PC-3 (cell line): ENCODE data around the gene DPH5. TPM values are rescaled to one million over a fixed set of nuclear protein-coding genes. Genes with fewer than 3 reads are reported as not detected.

Experiments used
- ATAC-seq: fragments of 200-7000 bp; cut with Tn5 transposase; 2 replicates; pipeline ENCODE4 v1.9.1; 2020; ENCODE audit warnings: mild to moderate bottlenecking, moderate library complexity
- BruUV-seq: library from RNA; stranded (reverse); fragments of 400-500 nt; replicated peaks from 2 replicates; lab custom pipeline; 2021; lab: Mats Ljungman, UMichigan
- CTCF ChIA-PET: fragments of 300-600 bp; sonication (Branson Sonifier 250); formaldehyde crosslinking; loops from one replicate; lab custom pipeline; 2022; ENCODE audit warnings: antibody characterized with exemption; lab: Charles Lee
- POLR2A ChIA-PET: fragments of 300-600 bp; sonication (Branson Sonifier 250); formaldehyde crosslinking; loops from one replicate; lab custom pipeline; 2022; ENCODE audit warnings: antibody characterized with exemption; ENCODE audit not compliant: unreplicated experiment; lab: Charles Lee
- DNase-seq: peaks from one replicate; pipeline ENCODE4 v3.0.0-alpha.2; 2015
- H2AFZ ChIP-seq: fragments of 300-600 bp; sonication (generic); 2 replicates; pipeline ENCODE4 v1.6.0; 2016; ENCODE audit warnings: antibody characterized with exemption, low read length
- H3F3A ChIP-seq: fragments of 300-600 bp; sonication (generic); one replicate; pipeline ENCODE4 v1.6.0; 2017; ENCODE audit warnings: antibody characterized with exemption, low read length, control low read depth, mild to moderate bottlenecking; ENCODE audit not compliant: unreplicated experiment
- H3K27ac ChIP-seq: fragments of 300-600 bp; sonication (generic); 2 replicates; pipeline ENCODE4 v1.5.1; 2016; ENCODE audit warnings: mild to moderate bottlenecking, low read length
- H3K27me3 ChIP-seq: fragments of 300-600 bp; sonication (generic); 2 replicates; pipeline ENCODE4 v1.6.1; 2016; ENCODE audit warnings: low read length, mixed read lengths
- H3K36me3 ChIP-seq: fragments of 300-600 bp; sonication (generic); 2 replicates; pipeline ENCODE4 v1.6.1; 2016; ENCODE audit warnings: low read depth, mixed run types, low read length, mixed read lengths
- H3K4me1 ChIP-seq: fragments of 300-600 bp; sonication (generic); 2 replicates; pipeline ENCODE4 v1.5.1; 2016; ENCODE audit warnings: low read length; ENCODE audit not compliant: insufficient read depth
- H3K4me2 ChIP-seq: fragments of 300-600 bp; sonication (generic); 2 replicates; pipeline ENCODE4 v1.6.0; 2016; ENCODE audit warnings: low read length
- H3K4me3 ChIP-seq: fragments of 300-600 bp; sonication (generic); 2 replicates; pipeline ENCODE4 v1.5.1; 2016; ENCODE audit warnings: mild to moderate bottlenecking, low read length, mixed read lengths
- H3K79me2 ChIP-seq: fragments of 300-600 bp; sonication (generic); 2 replicates; pipeline ENCODE4 v1.6.1; 2017; ENCODE audit warnings: low read length, mixed read lengths
- H3K9ac ChIP-seq: fragments of 300-600 bp; sonication (generic); 2 replicates; pipeline ENCODE4 v1.6.0; 2016; ENCODE audit warnings: mild to moderate bottlenecking, low read length
- H3K9me2 ChIP-seq: fragments of 300-600 bp; sonication (generic); replicated peaks from 2 replicates; pipeline ENCODE4 v1.6.1; 2016; ENCODE audit warnings: mixed run types, low read length, mixed read lengths
- H3K9me3 ChIP-seq: fragments of 300-600 bp; sonication (generic); 2 replicates; pipeline ENCODE4 v1.6.1; 2016; ENCODE audit warnings: low read length, mixed read lengths
- H4K20me1 ChIP-seq: fragments of 300-600 bp; sonication (generic); 2 replicates; pipeline ENCODE4 v1.6.1; 2016; ENCODE audit warnings: low read length, mixed read lengths
- EZH2 ChIP-seq: fragments of 300-600 bp; sonication (generic); IDR thresholded peaks from one replicate; pipeline ENCODE4 v1.6.1; 2017; ENCODE audit warnings: antibody characterized with exemption, mild to moderate bottlenecking, low read length; ENCODE audit not compliant: unreplicated experiment
- EZH2phosphoT487 ChIP-seq: fragments of 300-600 bp; sonication (generic); IDR thresholded peaks from 2 replicates; pipeline ENCODE4 v1.6.1; 2018; ENCODE audit warnings: mild to moderate bottlenecking, antibody characterized with exemption, low read length, borderline replicate concordance
- intact Hi-C: fragments of 100-400 bp; cut with micrococcal nuclease; formaldehyde crosslinking; loops from 2 replicates; pipeline ENCODE4 v1.9.0; 2023
- total RNA-seq: library from RNA; depleted of rRNA; stranded (reverse); fragments of >200 nt; gene quantifications from 2 replicates; pipeline ENCODE4 v1.2.3, GENCODE V29; 2014
- TF ChIP-seq, protein P1 (sequence below): fragments of 300-600 bp; sonication (generic); conservative IDR thresholded peaks from 2 replicates; pipeline ENCODE4 v1.5.1; 2017; ENCODE audit warnings: antibody characterized with exemption, low read depth, mild to moderate bottlenecking, low read length

DPH5 gene
- total RNA-seq, 1 experiment from 2014 or later = 24.9 TPM

GRCh38 chr1:101006553-101006952 lies 19.0 kb downstream of the DPH5 start:
- H3K27ac ChIP-seq = no peak overlapping the region
- no peak for ATAC-seq
- H3K27me3 ChIP-seq = no peaks in the 10 kb centered on the region
- no peak overlapping the region for H2AFZ ChIP-seq
- no peaks in the 10 kb centered on the region for H3K79me2 ChIP-seq
- peaks cover 7% of the 10 kb centered on the region; the same call in 1 of the 2 replicates for H3K36me3 ChIP-seq
- no peak overlapping the region for H3K4me3 ChIP-seq
- no peaks in the 10 kb centered on the region for H3K9me3 ChIP-seq
- no peaks in the 10 kb centered on the region for H4K20me1 ChIP-seq
- H3K4me2 ChIP-seq = no peak overlapping the region
- DNase-seq = no peak
- H3K9me2 ChIP-seq = no peaks in the 10 kb centered on the region
- ChIA-PET POLR2A (no interaction called here), CTCF (no interaction called here)
- H3K9ac ChIP-seq = no peak overlapping the region
- peaks cover 18% of the 10 kb centered on the region for H3K4me1 ChIP-seq
- no TSS peak for BruUV-seq
- TF ChIP-seq, protein P1, sequence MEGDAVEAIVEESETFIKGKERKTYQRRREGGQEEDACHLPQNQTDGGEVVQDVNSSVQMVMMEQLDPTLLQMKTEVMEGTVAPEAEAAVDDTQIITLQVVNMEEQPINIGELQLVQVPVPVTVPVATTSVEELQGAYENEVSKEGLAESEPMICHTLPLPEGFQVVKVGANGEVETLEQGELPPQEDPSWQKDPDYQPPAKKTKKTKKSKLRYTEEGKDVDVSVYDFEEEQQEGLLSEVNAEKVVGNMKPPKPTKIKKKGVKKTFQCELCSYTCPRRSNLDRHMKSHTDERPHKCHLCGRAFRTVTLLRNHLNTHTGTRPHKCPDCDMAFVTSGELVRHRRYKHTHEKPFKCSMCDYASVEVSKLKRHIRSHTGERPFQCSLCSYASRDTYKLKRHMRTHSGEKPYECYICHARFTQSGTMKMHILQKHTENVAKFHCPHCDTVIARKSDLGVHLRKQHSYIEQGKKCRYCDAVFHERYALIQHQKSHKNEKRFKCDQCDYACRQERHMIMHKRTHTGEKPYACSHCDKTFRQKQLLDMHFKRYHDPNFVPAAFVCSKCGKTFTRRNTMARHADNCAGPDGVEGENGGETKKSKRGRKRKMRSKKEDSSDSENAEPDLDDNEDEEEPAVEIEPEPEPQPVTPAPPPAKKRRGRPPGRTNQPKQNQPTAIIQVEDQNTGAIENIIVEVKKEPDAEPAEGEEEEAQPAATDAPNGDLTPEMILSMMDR = no peak
- TF ChIP-seq EZH2phosphoT487 = no peak
- no peak for TF ChIP-seq EZH2
- intact Hi-C loops = no loop called here
- no peaks in the 10 kb centered on the region for H3F3A ChIP-seq

DNA sequence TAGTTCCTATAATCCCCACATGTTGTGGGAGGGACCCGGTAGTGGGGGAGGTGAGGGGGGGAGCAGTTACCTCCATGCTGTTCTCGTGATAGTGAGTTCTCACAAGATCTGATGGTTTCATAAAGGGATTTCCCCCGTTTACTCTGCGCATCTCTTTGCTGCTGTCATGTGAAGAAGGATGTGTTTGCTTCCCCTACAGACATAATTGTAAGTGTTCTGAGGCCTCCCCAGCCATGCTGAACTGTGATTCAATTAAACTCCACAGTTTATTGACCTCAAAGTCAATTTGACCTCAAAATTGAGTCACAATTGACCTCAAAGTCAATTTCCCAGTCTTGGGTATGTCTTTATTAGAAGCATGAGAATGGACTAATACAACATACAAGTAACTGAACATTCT lies 19.7 kb downstream of the DPH5 start:
- ChIA-PET CTCF (no interaction called here), POLR2A (no interaction called here)
- no peaks in the 10 kb centered on the region for H4K20me1 ChIP-seq
- no peaks in the 10 kb centered on the region for H3K9me2 ChIP-seq
- no peak overlapping the region for H3K27ac ChIP-seq
- DNase-seq = no peak
- H3K9me3 ChIP-seq = no peaks in the 10 kb centered on the region
- no peak overlapping the region for H3K4me3 ChIP-seq
- TF ChIP-seq EZH2phosphoT487 = no peak
- TF ChIP-seq, protein P1 = no peak
- TF ChIP-seq EZH2 = no peak
- no TSS peak for BruUV-seq
- peaks cover 18% of the 10 kb centered on the region for H3K4me1 ChIP-seq
- H3F3A ChIP-seq = no peaks in the 10 kb centered on the region
- no peak for ATAC-seq
- H3K27me3 ChIP-seq = no peaks in the 10 kb centered on the region
- no peaks in the 10 kb centered on the region for H3K79me2 ChIP-seq
- intact Hi-C loops = no loop called here
- no peak overlapping the region for H2AFZ ChIP-seq
- no peak overlapping the region for H3K4me2 ChIP-seq
- no peak overlapping the region for H3K9ac ChIP-seq
- peaks cover 9% of the 10 kb centered on the region; the same call in 1 of the 2 replicates for H3K36me3 ChIP-seq

DNA sequence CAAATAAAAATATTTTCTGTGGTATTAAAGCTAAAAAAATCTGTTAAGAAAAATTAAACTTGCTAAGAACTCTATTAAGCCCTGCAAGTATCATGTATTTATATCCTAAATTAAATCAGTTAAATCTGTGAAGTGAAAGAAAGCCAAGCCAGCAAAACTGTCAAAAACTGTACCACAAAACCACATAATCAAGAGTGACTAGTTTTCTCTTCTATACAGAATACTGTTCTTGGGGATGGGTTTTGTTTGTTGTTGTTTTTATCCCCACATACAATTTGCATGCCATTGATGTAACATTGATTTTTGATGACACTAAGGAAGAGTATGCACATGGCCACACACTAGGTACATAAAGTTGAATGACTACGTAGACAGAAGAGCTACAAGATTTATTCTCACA lies 20.4 kb downstream of the DPH5 start:
- no peaks in the 10 kb centered on the region for H3K27me3 ChIP-seq
- intact Hi-C loops = no loop called here
- H3K36me3 ChIP-seq = peaks cover 15% of the 10 kb centered on the region; the same call in 1 of the 2 replicates
- H3F3A ChIP-seq = no peaks in the 10 kb centered on the region
- no TSS peak for BruUV-seq
- no peak overlapping the region for H3K9ac ChIP-seq
- ChIA-PET POLR2A (no interaction called here), CTCF (no interaction called here)
- no peaks in the 10 kb centered on the region for H4K20me1 ChIP-seq
- H3K4me3 ChIP-seq = no peak overlapping the region
- no peak overlapping the region for H3K27ac ChIP-seq
- H3K4me1 ChIP-seq = peaks cover 18% of the 10 kb centered on the region
- no peak for DNase-seq
- ATAC-seq = no peak
- H3K9me3 ChIP-seq = no peaks in the 10 kb centered on the region
- no peaks in the 10 kb centered on the region for H3K9me2 ChIP-seq
- H2AFZ ChIP-seq = no peak overlapping the region
- no peak overlapping the region for H3K4me2 ChIP-seq
- H3K79me2 ChIP-seq = no peaks in the 10 kb centered on the region
- no peak for TF ChIP-seq EZH2phosphoT487
- TF ChIP-seq EZH2 = no peak
- TF ChIP-seq, protein P1 = no peak
